ENCODE data around the gene DNMT3L.
"Not testable (repeated sequence)": the region's sequence is repeated elsewhere in the genome, so short reads cannot be mapped to it uniquely, and the experiment has no call there.

DNMT3L gene

DNA sequence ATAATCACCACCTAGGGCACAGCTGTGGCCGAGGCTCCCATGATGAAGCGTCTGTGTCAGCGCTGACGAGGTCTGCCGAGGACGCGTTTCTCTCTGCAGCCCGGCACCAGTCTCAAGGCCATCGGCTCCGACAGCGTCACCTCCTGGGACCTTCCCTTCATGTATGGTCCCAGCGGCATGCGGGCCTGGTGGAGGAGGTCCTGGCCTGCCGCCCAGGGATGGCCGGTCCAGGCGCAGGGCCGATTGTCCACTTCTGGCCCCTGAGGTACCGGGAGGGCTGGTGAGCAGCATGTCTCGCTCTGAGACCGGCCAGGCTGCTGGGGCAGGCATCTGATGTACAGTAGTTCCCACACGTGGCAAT lies 64.6 kb downstream of the DNMT3L start:
- not testable (repeated sequence) for DNase-seq (ENCODE audit: low read depth)
